Fibroblast of skin of abdomen (primary cell): ENCODE results near the gene CYP2A7.
"Not testable (repeated sequence)": the region's sequence is repeated elsewhere in the genome, so short reads cannot be mapped to it uniquely, and the experiment has no call there.

Source experiments
- DNase-seq: peaks from one replicate; pipeline ENCODE4 v3.0.0-alpha.2; 2013

Gene CYP2A7

GRCh38 chr19:40899964-40900363, 17.9 kb upstream of the CYP2A7 start:
- not testable (repeated sequence) for DNase-seq

GRCh38 chr19:40896843-40897789, 15.1 kb upstream of the CYP2A7 start:
- DNase-seq, result not testable (repeated sequence)

- DNase-seq, result no peak
Measured at GRCh38 chr19:40896418-40896796, 14.4 kb upstream of the CYP2A7 start.

- DNase-seq, result no peak
Measured at GRCh38 chr19:40893112-40893511, 11.1 kb upstream of the CYP2A7 start.

- no peak for DNase-seq
Measured at GRCh38 chr19:40889366-40889765, 7.3 kb upstream of the CYP2A7 start.

- DNase-seq, result no peak
Measured at GRCh38 chr19:40888191-40888590, 6.2 kb upstream of the CYP2A7 start.

GRCh38 chr19:40884187-40884931, 2.3 kb upstream of the CYP2A7 start:
- not testable (repeated sequence) for DNase-seq

GRCh38 chr19:40879349-40879748, 2.7 kb downstream of the CYP2A7 start:
- DNase-seq, result not testable (repeated sequence)

GRCh38 chr19:40875526-40875951, 6.5 kb downstream of the CYP2A7 start:
- DNase-seq, result not testable (repeated sequence)

GRCh38 chr19:40874874-40875273, 7.2 kb downstream of the CYP2A7 start:
- DNase-seq, result not testable (repeated sequence)

- DNase-seq, result not testable (repeated sequence)
Measured at GRCh38 chr19:40873873-40874272, 8.2 kb downstream of the CYP2A7 start.

GRCh38 chr19:40872209-40872608, 9.8 kb downstream of the CYP2A7 start:
- DNase-seq, result no peak

- DNase-seq, result no peak
Measured at GRCh38 chr19:40867701-40868100, 14.3 kb downstream of the CYP2A7 start.

GRCh38 chr19:40864739-40865496, 17.1 kb downstream of the CYP2A7 start:
- DNase-seq, result not testable (repeated sequence)

GRCh38 chr19:40862785-40863184, 19.2 kb downstream of the CYP2A7 start:
- no peak for DNase-seq

GRCh38 chr19:40862333-40862732, 19.7 kb downstream of the CYP2A7 start:
- DNase-seq, result no peak

- DNase-seq, result no peak
Measured at GRCh38 chr19:40858109-40858508, 23.9 kb downstream of the CYP2A7 start.

GRCh38 chr19:40852467-40853152, 29.4 kb downstream of the CYP2A7 start:
- not testable (repeated sequence) for DNase-seq

GRCh38 chr19:40850277-40850676, 31.8 kb downstream of the CYP2A7 start, which contains the start of gene CYP2A6:
Gene CYP2A6 (minus strand): TSS chr19:40850447. CDS start chr19:40850426, 21 bp downstream.
- not testable (repeated sequence) for DNase-seq

GRCh38 chr19:40846722-40847121, 35.3 kb downstream of the CYP2A7 start:
- not testable (repeated sequence) for DNase-seq

GRCh38 chr19:40843653-40844052, 38.4 kb downstream of the CYP2A7 start:
- not testable (repeated sequence) for DNase-seq
